Small intestine (tissue), 16 donors: Measurements from ENCODE around the gene SIT1. TPM values are rescaled to one million over a fixed set of nuclear protein-coding genes. Genes with fewer than 3 reads are reported as not detected.

Experiments used
- DNase-seq, 2 donors: peaks; one replicate each; pipeline versions ENCODE4 v3.0.0 to v3.0.0-alpha.2; 2013
- FAIRE-seq: peaks from 2 replicates; lab custom pipeline; 2012; peaks lifted over from hg19 to GRCh38; lab: Jason Lieb, UNC
- H3K27ac ChIP-seq, 3 donors: one replicate each; pipeline ENCODE4 v1.5.1; 2013; ENCODE audit warnings: low read length in 2 of 3, mild to moderate bottlenecking in 2 of 3, control low read depth in 1 of 3, inconsistent platforms in 1 of 3, low read depth in 1 of 3, moderate library complexity in 1 of 3
- H3K27me3 ChIP-seq, 3 donors: one replicate each; pipeline ENCODE4 v1.6.1; 2013; ENCODE audit warnings: low read length in 3 of 3, inconsistent platforms in 1 of 3; ENCODE audit not compliant: control insufficient read depth in 3 of 3, insufficient read depth in 3 of 3
- H3K36me3 ChIP-seq, 3 donors: one replicate each; pipeline ENCODE4 v1.6.1; 2013; ENCODE audit warnings: low read length in 3 of 3, inconsistent platforms in 1 of 3, low read depth in 1 of 3, mild to moderate bottlenecking in 1 of 3, moderate library complexity in 1 of 3; ENCODE audit not compliant: control insufficient read depth in 3 of 3, insufficient read depth in 2 of 3
- H3K4me1 ChIP-seq, 3 donors: one replicate each; pipeline ENCODE4 v1.6.1; 2013; ENCODE audit warnings: low read length in 2 of 3, inconsistent platforms in 1 of 3, low read depth in 1 of 3, mild to moderate bottlenecking in 1 of 3, moderate library complexity in 1 of 3; ENCODE audit not compliant: control insufficient read depth in 3 of 3, insufficient read depth in 2 of 3
- H3K4me3 ChIP-seq, 3 donors: one replicate each; pipeline ENCODE4 v1.5.1; 2013; ENCODE audit warnings: low read length in 3 of 3, control low read depth in 1 of 3, inconsistent platforms in 1 of 3, low read depth in 1 of 3, mild to moderate bottlenecking in 1 of 3, moderate library complexity in 1 of 3
- H3K9me3 ChIP-seq, 2 donors: one replicate each; pipeline ENCODE4 v1.6.1; 2013; ENCODE audit warnings: low read depth in 1 of 2, low read length in 1 of 2; ENCODE audit not compliant: control insufficient read depth in 2 of 2, insufficient read depth in 1 of 2
- WGBS, 3 donors: extraction: QIAGEN DNeasy Blood & Tissue Kit; methylation state at CpG; one replicate each; pipeline ENCODE4 v1.1.7; 2013; 5-methylcytosine and 5-hydroxymethylcytosine counted together
- long read RNA-seq, 10 donors: transcript quantifications; one replicate each; lab custom pipeline, GENCODE V29; 2026
- polyA plus RNA-seq, 4 donors: library from polyadenylated mRNA; stranded (reverse) in 3 of 4; unstranded in 1 of 4; fragments of 200-250 nt in 3 of 4; fragments of 120-200 nt in 1 of 4; gene quantifications; one replicate each; pipeline versions ENCODE4 v1.2.1 to v1.2.3, GENCODE V29; 2013
- donor health status: healthy with polysubstance abuse.
- donor health status: control.
- donor health status: control.
- donor health status: Bipolar disorder and iron deficiency.
- donor health status: healthy.

Gene SIT1, protein sequence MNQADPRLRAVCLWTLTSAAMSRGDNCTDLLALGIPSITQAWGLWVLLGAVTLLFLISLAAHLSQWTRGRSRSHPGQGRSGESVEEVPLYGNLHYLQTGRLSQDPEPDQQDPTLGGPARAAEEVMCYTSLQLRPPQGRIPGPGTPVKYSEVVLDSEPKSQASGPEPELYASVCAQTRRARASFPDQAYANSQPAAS
- polyA plus RNA-seq: 1 to 10 TPM in 3 of 4 donors, under 1 TPM in 1; 0.89 to 5.9 (median 1.4) TPM
- long read RNA-seq, donor 1, partial matches to known transcripts: 0 of 2 reads
- long read RNA-seq, donor 1, other reads (novel, unspliced or antisense): 0 of 2 reads
- long read RNA-seq, donor 2: 0 reads
- long read RNA-seq, donor 3: 0 reads
- long read RNA-seq, donor 4: 0 reads
- long read RNA-seq, donor 5: 0 reads
- long read RNA-seq, donor 6: 0 reads
- long read RNA-seq, donor 7: 0 reads
- long read RNA-seq, donor 8: 0 reads
- long read RNA-seq, donor 9: 0 reads
- long read RNA-seq, donor 10, partial matches to known transcripts: 0 of 2 reads
- long read RNA-seq, donor 10, other reads (novel, unspliced or antisense): 0 of 2 reads

DNA sequence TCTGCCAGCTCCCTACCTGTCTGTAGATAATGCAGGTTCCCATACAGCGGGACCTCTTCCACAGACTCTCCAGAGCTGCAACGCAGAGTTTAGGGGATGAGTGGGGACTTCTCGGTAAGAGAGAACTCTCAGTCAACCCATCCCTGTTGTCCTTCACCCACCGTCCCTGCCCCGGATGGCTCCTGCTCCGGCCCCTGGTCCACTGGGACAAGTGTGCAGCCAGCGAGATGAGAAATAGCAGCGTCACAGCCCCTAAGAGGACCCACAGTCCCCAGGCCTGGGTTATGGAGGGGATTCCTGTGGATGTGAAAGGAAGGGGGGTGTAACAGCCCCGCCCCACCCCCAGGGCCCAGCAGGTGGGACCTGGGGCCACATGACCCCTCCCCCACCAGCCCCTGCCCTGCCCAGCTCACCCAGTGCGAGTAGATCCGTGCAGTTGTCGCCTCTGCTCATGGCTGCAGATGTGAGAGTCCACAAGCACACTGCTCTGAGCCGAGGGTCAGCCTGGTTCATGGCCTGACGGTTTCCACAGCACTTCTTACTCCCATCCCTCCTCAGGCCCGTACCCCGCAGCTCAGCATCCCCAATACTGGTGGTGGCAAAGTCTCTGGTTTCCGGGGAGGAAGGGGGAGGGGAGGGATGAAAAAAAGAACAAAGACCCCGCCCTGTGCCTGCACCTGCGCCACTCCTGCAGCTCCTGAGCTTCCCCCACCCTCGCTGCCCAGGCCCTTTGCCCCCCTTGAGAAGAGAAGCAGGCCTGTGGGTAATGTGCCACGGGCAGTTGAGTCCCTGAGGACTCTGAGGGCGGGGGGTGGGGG is at the start of gene SIT1:
SIT1 (minus strand) TSS at position 591 of the 818 bp plus-strand sequence; CDS start at position 513, 78 bp downstream.
- Histone ChIP-seq H3K9me3 (no peaks in the 10 kb centered on the region), H3K4me3 (peak within 1 kb of the TSS in 2 of 3 donors; percentile 31 to 52), H3K27me3 (no peaks in the 10 kb centered on the region), H3K27ac (peak within 1 kb of the TSS in 2 of 3 donors; percentile 34 to 47), H3K36me3 (no peaks in the 10 kb centered on the region), H3K4me1 (peaks cover 0 to 14% (median 2%) of the 10 kb centered on the region in 3 donors)
- WGBS, 3 donors: 56 to 63% (median 59%) methylated on average over 20 to 22 of the region's 22 CpGs
- FAIRE-seq (no peak), DNase-seq (no peak)

- H3K27me3 ChIP-seq: no peaks in the 10 kb centered on the region
- DNase-seq: no peak
- H3K9me3 ChIP-seq: no peaks in the 10 kb centered on the region
- no peak overlapping the region for H3K27ac ChIP-seq
- H3K4me3 ChIP-seq: no peak overlapping the region
- FAIRE-seq: no peak
- peaks cover 36 to 78% (median 56%) of the 10 kb centered on the region in 3 donors for H3K36me3 ChIP-seq
- peaks cover 0 to 7% (median 0%) of the 10 kb centered on the region in 3 donors for H3K4me1 ChIP-seq
- WGBS, 3 donors: 86 to 90% (median 90%) methylated on average over 11 of the region's 11 CpGs
These were observed 49.3 kb upstream of the SIT1 start for GRCh38 chr9:35700031-35700430.

- Histone ChIP-seq H3K27me3 (no peaks in the 10 kb centered on the region), H3K27ac (no peak overlapping the region), H3K4me1 (peaks cover 0 to 7% (median 0%) of the 10 kb centered on the region in 3 donors), H3K9me3 (no peaks in the 10 kb centered on the region), H3K4me3 (no peak overlapping the region), H3K36me3 (peaks cover 22 to 60% (median 42%) of the 10 kb centered on the region in 3 donors)
- 88 to 90% (median 88%) methylated on average over 5 of the region's 5 CpGs for WGBS, 3 donors
- DNase-seq: no peak
- no peak for FAIRE-seq
These were observed 47.5 kb upstream of the SIT1 start for GRCh38 chr9:35698231-35698630.

- FAIRE-seq (no peak), DNase-seq (no peak)
- H3K4me3 ChIP-seq: no peak overlapping the region
- no peaks in the 10 kb centered on the region for H3K9me3 ChIP-seq
- H3K4me1 ChIP-seq: peaks cover 0 to 7% (median 0%) of the 10 kb centered on the region in 3 donors
- whole genome bisulfite sequencing, 3 donors: 78 to 85% (median 80%) methylated on average over 14 of the region's 14 CpGs
- no peak overlapping the region for H3K27ac ChIP-seq
- H3K36me3 ChIP-seq: peaks cover 19 to 52% (median 39%) of the 10 kb centered on the region in 3 donors
- H3K27me3 ChIP-seq: no peaks in the 10 kb centered on the region
These were observed 46.8 kb upstream of the SIT1 start for GRCh38 chr9:35697486-35697885.

DNA sequence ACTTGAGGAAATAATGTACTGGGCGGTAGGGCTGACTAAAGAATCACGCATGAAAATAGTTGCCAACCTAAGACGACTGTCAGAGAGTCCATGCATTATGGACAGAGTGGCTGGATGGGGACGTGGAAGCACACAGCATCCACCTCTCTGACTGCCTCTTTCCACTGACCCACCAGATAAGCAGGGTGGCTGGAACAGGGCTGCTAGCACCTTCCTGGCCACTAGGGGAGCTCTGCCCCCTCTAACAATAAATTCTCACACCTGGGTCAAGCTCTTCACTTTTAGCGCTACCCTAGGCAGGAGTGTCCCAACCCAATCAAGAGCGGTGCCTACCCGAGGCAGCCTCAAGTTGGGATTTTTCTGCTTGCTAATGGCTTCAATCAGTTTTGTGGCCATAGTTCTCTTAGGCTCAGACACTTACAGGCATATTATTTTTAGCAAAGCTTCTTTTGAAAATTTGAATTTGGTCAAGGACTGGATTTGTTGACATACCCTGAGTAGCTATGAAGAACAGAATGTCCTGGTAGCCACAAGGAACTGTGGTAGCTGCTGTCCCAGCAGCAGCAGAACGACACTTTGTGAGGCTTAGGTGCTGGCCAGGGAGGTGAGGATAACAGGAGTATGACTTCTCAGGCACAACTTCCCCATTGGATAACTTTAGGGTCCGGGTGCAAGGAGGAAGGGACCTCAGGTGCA is 45.9 kb upstream of the SIT1 start:
- no peak for FAIRE-seq

DNA sequence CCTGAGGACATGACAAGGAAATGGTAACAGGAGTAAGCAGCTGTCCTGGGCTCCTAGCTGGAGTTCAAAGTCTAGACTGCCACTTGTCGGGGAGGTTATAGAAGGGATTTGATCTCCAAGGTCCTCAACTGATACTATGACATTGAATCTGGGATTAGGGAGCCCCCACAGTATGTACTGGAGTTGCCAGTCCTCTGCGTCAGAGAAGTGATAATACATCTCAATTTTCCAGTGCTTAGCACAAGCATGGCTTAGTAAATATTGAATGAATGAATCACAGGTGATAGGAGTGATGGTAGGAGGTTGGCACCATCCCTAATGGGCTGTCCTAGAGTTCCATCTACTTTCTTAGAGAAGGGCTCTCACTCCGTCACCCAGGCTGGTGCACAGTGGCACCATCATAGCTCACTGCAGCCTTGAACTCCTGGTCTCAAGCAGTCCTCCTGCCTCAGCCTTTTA is 45.2 kb upstream of the SIT1 start:
- DNase-seq: peak; percentile 42 to 82

More for the DNA sequence above, 45.9 kb upstream of the SIT1 start:
- WGBS, 3 donors: 35 to 38% (median 35%) methylated on average over 9 of the region's 9 CpGs
- peak; percentile 62 to 71 for DNase-seq
- Histone ChIP-seq H3K9me3 (no peaks in the 10 kb centered on the region), H3K27ac (peak overlapping the region in 1 of 3 donors; percentile 61), H3K4me1 (peaks cover 0 to 7% (median 0%) of the 10 kb centered on the region in 3 donors), H3K27me3 (no peaks in the 10 kb centered on the region), H3K36me3 (peaks cover 19 to 48% (median 39%) of the 10 kb centered on the region in 3 donors), H3K4me3 (no peak overlapping the region)

GRCh38 chr9:35691757-35692301 is 41.1 kb upstream of the SIT1 start:
- Histone ChIP-seq H3K4me3 (no peak overlapping the region), H3K27ac (peak overlapping the region in 2 of 3 donors; percentile 63 to 77), H3K27me3 (peaks cover 0 to 6% (median 0%) of the 10 kb centered on the region in 3 donors), H3K4me1 (peaks cover 6 to 23% (median 8%) of the 10 kb centered on the region in 3 donors), H3K36me3 (peaks cover 0 to 17% (median under 1%) of the 10 kb centered on the region in 3 donors), H3K9me3 (no peaks in the 10 kb centered on the region)
- FAIRE-seq (no peak), DNase-seq (peak in 1 of 2 donors; percentile 11)
- WGBS, 3 donors: 75 to 92% (median 85%) methylated on average over 13 of the region's 13 CpGs

More for the DNA sequence above, 45.2 kb upstream of the SIT1 start:
- Histone ChIP-seq H3K4me3 (no peak overlapping the region), H3K27me3 (no peaks in the 10 kb centered on the region), H3K27ac (peak overlapping the region in 1 of 3 donors; percentile 61), H3K4me1 (peaks cover 0 to 12% (median 0%) of the 10 kb centered on the region in 3 donors), H3K36me3 (peaks cover 15 to 43% (median 34%) of the 10 kb centered on the region in 3 donors), H3K9me3 (no peaks in the 10 kb centered on the region)
- no peak for FAIRE-seq
- WGBS, 3 donors: 24 to 65% (median 46%) methylated on average over 3 of the region's 3 CpGs
